GM12878 (cell line): ENCODE measurements around the gene RPS2. TPM values are rescaled to one million over a fixed set of nuclear protein-coding genes. Genes with fewer than 3 reads are reported as not detected.

Source experiments
- ASH2L ChIP-seq: fragments of 300-600, 200-600 bp; sonication (generic); IDR thresholded peaks from 2 replicates; pipeline ENCODE4 v1.6.1; 2017; ENCODE audit warnings: low read depth, mild to moderate bottlenecking, borderline replicate concordance
- ATF2 ChIP-seq: IDR thresholded peaks from 2 replicates; pipeline ENCODE4 v1.6.1; 2012; ENCODE audit warnings: low read length, inconsistent platforms
- BACH1 ChIP-seq: fragments of 450-650 bp; IDR thresholded peaks from 2 replicates; pipeline ENCODE4 v1.6.1; 2017; ENCODE audit warnings: mild to moderate bottlenecking, borderline replicate concordance
- BRCA1 ChIP-seq: IDR thresholded peaks from 2 replicates; pipeline ENCODE4 v1.6.1; 2011; ENCODE audit warnings: low read depth, low read length, improper control_type of control experiment
- CTCF ChIP-seq, 3 experiments: IDR thresholded peaks in 2 of 3; conservative IDR thresholded peaks in 1 of 3; 2 replicates each; pipeline ENCODE4 v1.5.1; 2011; ENCODE audit warnings: low read depth in 3 of 3, low read length in 3 of 3, mild to moderate bottlenecking in 3 of 3, control low read depth in 2 of 3, moderate library complexity in 2 of 3, inconsistent platforms in 1 of 3, mixed read lengths in 1 of 3; ENCODE audit not compliant: control insufficient read depth in 2 of 3, insufficient read depth in 1 of 3; ENCODE audit errors: extremely low read depth in 1 of 3
- IRF3 ChIP-seq: fragments of 450-650 bp; IDR thresholded peaks from 2 replicates; pipeline ENCODE4 v1.6.1; 2014; ENCODE audit warnings: mild to moderate bottlenecking
- LARP7 ChIP-seq: fragments of 450-650 bp; IDR thresholded peaks from 2 replicates; pipeline ENCODE4 v1.6.1; 2017; ENCODE audit warnings: mild to moderate bottlenecking
- NFYB ChIP-seq: IDR thresholded peaks from 2 replicates; pipeline ENCODE4 v1.6.1; 2011; ENCODE audit warnings: low read depth, mild to moderate bottlenecking, low read length, improper control_type of control experiment, moderate library complexity; ENCODE audit not compliant: insufficient read depth
- PBX3 ChIP-seq: IDR thresholded peaks from 2 replicates; pipeline ENCODE4 v1.6.1; 2011; ENCODE audit warnings: mild to moderate bottlenecking, low read depth, low read length, moderate library complexity; ENCODE audit not compliant: insufficient replicate concordance
- RELB ChIP-seq: fragments of 450-650 bp; IDR thresholded peaks from 2 replicates; pipeline ENCODE4 v1.6.1; 2017; ENCODE audit warnings: low read depth, mild to moderate bottlenecking, moderate library complexity
- TCF3 ChIP-seq: IDR thresholded peaks from 2 replicates; pipeline ENCODE4 v1.6.1; 2012; ENCODE audit warnings: low read depth, mild to moderate bottlenecking, low read length, borderline replicate concordance; ENCODE audit not compliant: insufficient read depth
- ZBTB11 ChIP-seq: fragments of 450-650 bp; formaldehyde crosslinking; IDR thresholded peaks from 2 replicates; pipeline ENCODE4 v1.5.0; 2022; ENCODE audit warnings: mild to moderate bottlenecking, missing genetic modification characterization
- polyA plus RNA-seq, 11 experiments: library from polyadenylated mRNA; depleted of rRNA in 4 of 11; unstranded in 6 of 11; stranded (reverse) in 5 of 11; fragments of >200 nt; fragmentation: Nextera tagmentation in 4 of 11; fragmentation: Illumina TruSeq in 1 of 11; extraction: Ambion mirVana in 4 of 11; extraction: Trizol in 1 of 11; gene quantifications; 1 replicate in 1 of 11; 2 replicates in 10 of 11; pipeline versions ENCODE4 v1.2.1 to v1.2.3, GENCODE V29; 2011 to 2016; ENCODE audit warnings: inconsistent platforms in 2 of 11, missing spikeins in 2 of 11, low read depth in 1 of 11
- total RNA-seq, 4 experiments: library from RNA; depleted of rRNA in 3 of 4; stranded (reverse); fragments of >200 nt in 3 of 4; fragmentation: Illumina TruSeq in 1 of 4; extraction: Trizol in 1 of 4; gene quantifications; 2 replicates each; pipeline versions ENCODE4 v1.2.1 to v1.2.3, GENCODE V29; 2013 to 2021

Gene RPS2
- total and polyA plus RNA-seq, 10 of the 15 experiments (the other 5 are each of a cell fraction or from before 2014, with no cell fraction given): 1,295 to 7,121 (median 3,933) TPM

GRCh38 chr16:1959269-1960039 is 5.2 kb downstream of the RPS2 start, which contains the start of gene NDUFB10 (continued):
- TF ChIP-seq ASH2L: no peak
- TF ChIP-seq ZBTB11 (CRISPR knock-in tag): no peak
- no peak for TF ChIP-seq ATF2
- no peak for TF ChIP-seq TCF3
- TF ChIP-seq BACH1: peak; percentile 72; the same call in 1 of the 2 replicates
- no peak for TF ChIP-seq NFYB
- TF ChIP-seq PBX3: no peak
- TF ChIP-seq IRF3: 0 out of 2 replicates have a peak, but pooled peaks have one; percentile 57
- TF ChIP-seq RELB: no peak
- TF ChIP-seq LARP7: peak; percentile 87
- no peak for TF ChIP-seq BRCA1
- peak; percentile 66 to 91 (median 81) for TF ChIP-seq CTCF (IDR thresholded peaks at IDR 0.05 in 2 of 3, conservative IDR thresholded peaks at IDR 0.05 in 1 of 3; ENCODE audit: control insufficient read depth in 2 of 3, extremely low read depth in 1 of 3, insufficient read depth in 1 of 3, low read depth in 3 of 3, low read length in 3 of 3)
